AG09309 (cell line): ENCODE measurements around the gene ZNF613.
"Not testable (repeated sequence)": the region's sequence is repeated elsewhere in the genome, so short reads cannot be mapped to it uniquely, and the experiment has no call there.

Source experiments
- DNase-seq: peaks from one replicate; pipeline ENCODE4 v3.0.0-alpha.2; 2010; ENCODE audit warnings: low read depth
- H3K4me3 ChIP-seq: 2 replicates; pipeline ENCODE4 v1.5.1; 2011; ENCODE audit warnings: mild to moderate bottlenecking, low read depth, low read length, moderate library complexity; ENCODE audit not compliant: control insufficient read depth
- CTCF ChIP-seq: IDR thresholded peaks from 2 replicates; pipeline ENCODE4 v1.5.1; 2011; ENCODE audit warnings: mild to moderate bottlenecking, low read depth, low read length, inconsistent platforms; ENCODE audit not compliant: insufficient read depth, control insufficient read depth; ENCODE audit errors: missing control alignments

The ZNF613 gene

DNA sequence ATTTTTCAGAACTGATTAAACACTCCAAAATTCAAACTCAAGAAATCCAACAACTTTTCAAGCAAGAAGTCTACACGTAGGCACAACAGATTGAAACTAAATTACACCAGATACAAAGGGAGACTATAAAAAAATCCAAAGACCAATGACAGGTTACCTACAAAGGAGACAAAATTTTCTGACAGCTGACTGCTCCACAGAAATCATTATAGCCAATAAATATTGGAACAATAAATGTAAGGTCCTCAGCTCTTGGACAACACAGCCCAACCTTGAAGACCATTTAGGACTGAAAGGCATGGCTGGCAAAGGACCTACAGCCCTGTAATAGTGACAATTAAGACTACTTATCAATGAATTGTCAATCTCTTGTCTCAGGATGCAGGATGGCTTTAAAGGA, 43.4 kb downstream of the ZNF613 start:
- no peak overlapping the region for H3K4me3 ChIP-seq
- TF ChIP-seq CTCF, result no peak
- DNase-seq, result no peak

DNA sequence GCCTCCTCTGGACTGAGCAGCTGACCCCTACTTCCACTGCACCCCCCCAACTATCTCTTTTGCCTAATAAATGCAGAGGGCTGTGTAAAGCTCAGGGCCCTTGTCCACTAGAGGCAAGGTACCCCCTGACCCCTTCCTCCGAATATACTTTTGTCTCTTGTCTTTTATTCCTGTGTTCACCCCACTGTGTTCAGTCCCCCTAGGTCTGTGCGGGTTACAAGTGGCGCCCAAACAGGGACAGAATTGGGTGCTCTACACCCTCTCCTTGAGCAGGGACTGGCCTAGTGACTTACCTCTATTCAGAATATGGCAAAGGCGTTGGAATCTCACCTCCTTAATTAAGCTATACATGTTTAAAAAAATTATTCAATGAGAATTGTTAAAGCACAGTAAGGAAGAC, 44.4 kb downstream of the ZNF613 start:
- no peak overlapping the region for H3K4me3 ChIP-seq
- no peak for TF ChIP-seq CTCF
- DNase-seq, result no peak

GRCh38 chr19:51975787-51976186, 48.5 kb downstream of the ZNF613 start:
- H3K4me3 ChIP-seq, DNase-seq: not testable (repeated sequence)

DNA sequence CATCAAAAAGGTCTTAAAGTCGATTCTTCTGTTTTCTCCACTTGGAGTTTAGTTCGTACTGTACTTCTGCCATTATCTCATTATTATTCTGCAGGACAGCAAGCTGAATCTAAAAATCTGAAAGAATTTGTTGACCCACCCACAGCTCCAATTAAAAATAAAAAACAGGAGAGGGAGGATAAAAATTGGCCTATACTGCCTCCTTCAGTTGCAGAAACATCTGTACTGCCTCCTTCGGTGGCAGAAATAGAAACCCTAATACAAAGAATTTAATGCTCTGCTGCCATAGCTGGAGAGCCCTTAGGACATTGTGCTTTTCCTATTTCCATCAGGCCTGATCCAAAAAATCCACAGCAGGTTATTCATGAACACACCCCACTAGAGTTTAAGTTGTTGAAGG, 49.6 kb downstream of the ZNF613 start:
- no peak for DNase-seq
- TF ChIP-seq CTCF, result no peak
- H3K4me3 ChIP-seq, result no peak overlapping the region

GRCh38 chr19:51977346-51977745, 50.1 kb downstream of the ZNF613 start:
- no peak for DNase-seq

DNA sequence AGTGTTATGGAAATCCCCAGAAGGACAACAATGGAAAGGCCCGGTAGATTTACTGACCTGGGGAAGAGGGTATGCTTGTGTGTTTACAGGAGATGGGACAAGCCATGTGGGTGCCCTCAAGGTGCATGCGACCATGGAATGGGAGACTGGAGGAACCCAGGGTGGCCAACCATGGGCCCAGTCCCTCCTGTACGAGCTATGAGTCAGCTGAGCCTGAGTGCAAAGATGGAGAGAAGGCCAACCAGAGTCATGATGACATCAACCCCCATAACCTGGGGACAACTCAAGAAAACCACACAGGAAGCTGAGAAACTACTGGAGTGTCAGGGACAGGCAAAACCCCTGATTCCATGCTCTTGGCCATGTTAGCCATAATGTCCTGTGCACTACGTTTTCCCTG, 51.6 kb downstream of the ZNF613 start:
- H3K4me3 ChIP-seq, result no peak overlapping the region
- DNase-seq, result no peak
- no peak for TF ChIP-seq CTCF

More at GRCh38 chr19:51977346-51977745, 50.1 kb downstream of the ZNF613 start:
- no peak for TF ChIP-seq CTCF
- no peak overlapping the region for H3K4me3 ChIP-seq

GRCh38 chr19:51980116-51980736, 53.0 kb downstream of the ZNF613 start:
- DNase-seq, result no peak
- no peak overlapping the region for H3K4me3 ChIP-seq
- TF ChIP-seq CTCF, result no peak

DNA sequence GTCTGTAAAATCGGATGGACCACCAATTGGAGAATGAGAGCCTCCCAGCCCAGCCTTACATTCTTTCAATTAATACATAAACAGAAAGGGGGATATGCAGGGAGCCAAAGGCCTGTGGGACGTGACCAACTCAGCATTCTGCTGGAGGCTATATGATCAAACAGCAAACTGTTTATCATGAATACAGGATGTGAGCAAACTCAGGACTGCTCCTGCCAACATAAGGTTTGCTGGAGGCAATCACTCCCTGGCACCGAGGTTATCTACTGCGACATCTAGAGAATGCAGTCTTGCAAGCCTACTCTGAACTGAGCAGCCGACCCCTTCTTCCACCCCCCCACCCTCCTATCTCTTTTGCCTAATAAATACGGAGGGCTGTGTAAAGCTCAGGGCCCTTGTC, 53.7 kb downstream of the ZNF613 start:
- DNase-seq, result not testable (repeated sequence)

More for the DNA sequence above, 53.7 kb downstream of the ZNF613 start:
- not testable (repeated sequence) for H3K4me3 ChIP-seq
